Activated CD4-positive, alpha-beta T cell treated with anti-CD3 and anti-CD28 coated beads, Interleukin-2, Interleukin-4, amounts not matched to agents 100 ng/mL and 50 ng/mL, durations not matched to agents 16 hours and 8 hours (primary cell): ENCODE measurements around the gene RNF43.

Experiments used
- DNase-seq: peaks from one replicate; pipeline ENCODE4 v3.0.0-alpha.2; 2020; ENCODE audit warnings: low spot score

RNF43 gene

DNA sequence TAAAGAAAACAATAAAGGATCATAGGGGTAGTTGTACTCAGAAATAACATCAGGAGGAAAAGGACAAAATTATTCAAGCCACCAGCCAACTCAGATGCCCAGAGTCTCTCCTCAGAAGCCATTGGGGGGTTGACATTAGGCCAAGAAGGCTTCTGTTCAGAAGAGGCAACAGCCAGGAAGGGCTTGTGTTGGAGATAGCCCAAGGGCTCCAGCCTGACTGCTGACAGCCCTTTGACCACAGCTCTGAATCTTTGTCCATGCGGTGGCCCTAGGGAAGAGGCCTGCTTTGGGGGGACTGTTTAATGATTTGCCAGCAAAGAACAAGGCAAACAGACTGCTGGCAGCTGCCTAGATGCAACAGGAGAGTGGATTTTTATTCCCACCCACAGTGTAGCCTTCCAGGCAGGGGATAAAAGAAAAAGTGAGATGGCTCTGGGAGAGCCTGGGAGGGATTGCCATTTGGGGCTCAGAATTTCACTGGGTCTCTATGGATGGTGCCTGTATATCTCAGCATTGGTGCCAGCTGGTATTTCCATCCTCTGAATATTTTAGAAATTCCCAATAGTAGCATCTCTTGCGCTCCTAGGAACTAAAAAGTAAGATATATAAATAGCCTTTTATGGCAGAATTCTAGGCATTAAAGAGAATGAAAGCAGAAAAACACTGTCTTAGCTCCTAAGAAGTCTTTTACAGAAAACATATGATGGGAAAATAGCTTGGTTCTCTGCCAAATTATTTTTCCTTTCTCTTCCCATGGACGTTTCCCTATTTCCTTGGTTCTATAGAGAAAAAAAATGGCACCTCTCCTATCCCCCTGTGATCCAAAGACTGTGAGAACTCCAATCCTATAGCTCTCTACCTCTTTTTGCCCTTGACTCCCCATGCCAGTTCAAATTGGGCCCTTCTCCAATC is 36.0 kb downstream of the RNF43 start:
- DNase-seq, result no peak

DNA sequence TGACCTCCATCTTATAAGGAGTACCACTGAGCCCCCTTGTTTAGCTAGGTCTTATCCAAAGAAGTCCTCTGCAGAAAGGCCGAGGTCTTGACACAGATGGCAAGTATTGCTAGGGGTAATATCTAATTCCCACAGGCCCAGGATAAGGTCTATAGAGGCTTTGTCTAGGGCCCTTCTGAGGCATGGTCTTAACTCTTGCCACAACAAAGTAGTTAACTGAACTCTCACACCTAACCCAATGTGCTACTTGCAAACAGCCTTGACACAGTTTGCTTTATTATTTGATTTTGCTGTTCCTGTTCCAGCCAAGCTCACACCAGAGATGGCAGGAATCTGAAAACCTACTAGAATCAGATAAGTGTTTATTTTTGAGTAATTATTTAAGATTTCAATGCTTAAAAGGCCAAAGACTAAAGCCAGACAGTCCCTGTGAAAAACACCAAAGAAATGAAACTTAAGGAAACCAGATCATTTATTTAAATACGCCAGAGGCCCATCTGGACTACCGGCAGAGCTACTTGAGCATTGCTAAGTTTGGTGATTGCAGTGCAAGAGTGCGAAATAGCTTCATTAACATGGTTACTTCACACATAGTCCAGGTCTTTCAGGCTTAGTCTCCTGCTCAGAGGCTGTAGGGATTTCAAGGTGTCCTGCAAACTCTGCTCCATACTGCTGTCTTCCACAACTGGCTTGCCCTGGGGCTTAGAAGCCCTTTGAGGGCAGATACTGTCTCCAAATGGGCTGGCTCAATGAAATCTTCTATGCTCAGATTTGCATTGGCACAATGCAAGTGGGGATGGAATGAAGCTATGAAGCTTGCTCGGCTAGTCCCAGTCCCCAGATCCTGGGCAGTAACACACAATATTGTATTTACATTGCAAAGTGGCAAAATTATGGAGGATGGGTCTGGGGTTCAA is 36.9 kb downstream of the RNF43 start:
- no peak for DNase-seq

- DNase-seq, result no peak
These were observed 37.9 kb downstream of the RNF43 start for GRCh38 chr17:58379511-58379824.

DNA sequence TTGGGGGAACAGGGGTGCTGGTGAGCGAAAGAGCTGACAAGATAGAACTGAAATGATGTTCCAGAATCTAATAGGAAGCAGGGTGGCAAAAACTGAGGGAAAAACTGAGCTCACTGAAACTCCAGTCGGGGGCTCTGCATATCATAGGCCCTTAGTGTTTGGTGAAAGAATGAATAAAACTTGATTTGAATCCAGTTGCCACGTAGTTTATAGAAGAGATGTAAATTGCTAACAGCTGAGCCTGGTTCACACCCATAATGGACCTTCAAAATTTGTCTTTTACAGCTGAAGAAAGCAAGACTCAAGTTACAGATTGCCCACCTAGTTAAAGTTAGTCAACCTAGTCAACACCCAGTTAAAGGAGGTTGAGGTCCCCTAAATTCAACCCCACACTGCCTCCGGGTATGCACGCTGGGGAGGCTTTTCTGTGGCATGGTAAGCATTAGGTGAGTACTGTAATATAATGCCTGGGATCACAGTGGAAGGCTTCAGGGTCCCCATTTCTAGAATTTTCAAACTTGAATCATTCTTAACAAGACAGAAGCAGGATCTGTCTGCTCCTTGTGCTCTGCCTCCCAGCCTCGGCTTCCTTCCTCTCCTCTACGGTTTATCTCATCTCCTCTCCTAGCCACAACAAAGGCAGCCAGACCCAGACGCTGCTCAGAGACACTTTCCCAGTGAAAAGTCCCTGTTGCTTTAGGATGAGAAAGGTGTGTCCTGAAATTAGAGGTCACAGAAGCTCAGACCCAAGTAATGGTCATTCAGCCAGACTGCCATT is 38.4 kb downstream of the RNF43 start:
- no peak for DNase-seq

DNA sequence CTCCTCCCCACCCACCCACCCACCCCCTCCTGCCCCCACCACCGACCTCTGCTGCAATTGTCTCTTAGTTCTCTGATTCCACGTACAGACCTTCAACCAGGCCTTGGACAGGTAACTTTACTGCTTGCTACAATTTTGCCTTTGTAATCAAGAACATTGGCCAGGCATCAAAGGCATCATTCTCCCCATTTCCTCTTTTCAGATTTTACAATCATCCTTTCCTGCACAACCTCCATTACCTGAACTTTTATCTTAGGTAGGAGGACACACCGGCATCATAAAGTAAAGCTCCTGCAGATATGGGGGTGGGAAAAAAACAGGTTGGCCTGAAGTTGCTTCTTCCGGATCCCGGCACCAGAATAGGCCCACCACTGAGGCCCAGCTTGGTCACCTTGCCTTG is 39.7 kb downstream of the RNF43 start:
- no peak for DNase-seq

DNA sequence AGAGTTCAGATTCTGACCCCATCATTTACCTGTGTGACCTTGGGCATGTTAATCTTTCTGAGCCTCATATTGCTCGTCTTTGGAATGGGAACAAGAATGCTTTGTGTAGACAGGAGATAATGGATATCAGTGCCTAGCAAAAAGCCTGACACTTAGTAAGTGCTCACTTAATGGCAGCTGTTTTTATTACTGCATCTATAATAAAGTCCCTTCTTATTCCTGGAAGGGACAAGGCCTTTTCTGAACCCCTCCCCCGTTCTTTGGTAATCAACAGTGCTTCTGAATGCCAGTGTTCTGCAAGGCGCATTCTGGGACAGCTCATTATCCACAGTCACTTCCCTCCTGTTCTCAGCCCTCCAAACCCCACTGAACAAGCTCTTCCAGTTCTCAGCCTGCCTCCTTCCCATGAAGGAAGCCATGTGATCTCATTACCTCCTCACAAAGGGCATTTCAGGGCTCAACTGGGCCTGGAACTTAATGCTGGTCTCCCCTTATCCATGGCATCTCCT is 40.2 kb downstream of the RNF43 start:
- no peak for DNase-seq

- no peak for DNase-seq
These were observed 40.8 kb downstream of the RNF43 start for GRCh38 chr17:58376472-58377000.

DNA sequence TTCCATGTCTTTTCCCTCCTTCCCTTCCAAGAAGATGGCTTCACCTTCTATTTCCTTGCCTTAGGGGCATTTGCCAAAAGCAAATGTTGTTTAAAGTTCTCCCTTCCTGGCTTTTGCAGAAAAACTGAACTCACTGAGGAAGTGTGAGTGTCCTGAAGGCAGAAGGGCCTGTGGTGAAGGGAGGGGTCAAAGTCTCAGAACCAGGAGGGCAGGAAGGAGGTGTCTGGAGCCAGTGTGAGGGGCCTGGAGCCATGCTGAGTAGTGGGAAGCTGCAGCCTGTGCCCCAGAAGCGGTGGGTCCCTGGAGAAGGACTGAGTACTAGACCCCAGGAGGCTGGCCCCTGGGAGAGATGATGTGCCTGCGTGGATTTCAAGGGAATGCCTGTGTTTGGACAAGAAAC is 41.5 kb downstream of the RNF43 start:
- no peak for DNase-seq

DNA sequence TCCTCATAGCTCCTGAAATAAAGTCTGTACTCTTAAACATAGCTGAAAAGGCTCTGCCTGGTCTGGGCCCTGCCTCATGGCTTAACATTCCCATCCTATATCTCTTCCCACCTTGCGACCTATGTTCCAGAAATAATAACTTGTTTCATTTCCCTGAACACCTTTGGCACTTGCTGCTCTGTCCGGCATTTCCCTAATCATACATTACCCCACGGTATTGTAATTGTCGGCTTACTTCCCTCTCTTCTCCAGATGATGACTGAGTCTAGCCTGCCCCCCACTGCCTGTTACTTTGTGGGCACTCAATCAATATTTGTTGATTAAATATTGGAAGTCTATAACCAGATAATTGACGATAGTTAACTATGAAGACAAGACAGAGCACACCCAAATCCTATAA is 42.1 kb downstream of the RNF43 start:
- no peak for DNase-seq

- DNase-seq, result no peak
These were observed 43.4 kb downstream of the RNF43 start for GRCh38 chr17:58373923-58374322.

- DNase-seq, result no peak
These were observed 44.3 kb downstream of the RNF43 start for GRCh38 chr17:58373003-58373402.

DNA sequence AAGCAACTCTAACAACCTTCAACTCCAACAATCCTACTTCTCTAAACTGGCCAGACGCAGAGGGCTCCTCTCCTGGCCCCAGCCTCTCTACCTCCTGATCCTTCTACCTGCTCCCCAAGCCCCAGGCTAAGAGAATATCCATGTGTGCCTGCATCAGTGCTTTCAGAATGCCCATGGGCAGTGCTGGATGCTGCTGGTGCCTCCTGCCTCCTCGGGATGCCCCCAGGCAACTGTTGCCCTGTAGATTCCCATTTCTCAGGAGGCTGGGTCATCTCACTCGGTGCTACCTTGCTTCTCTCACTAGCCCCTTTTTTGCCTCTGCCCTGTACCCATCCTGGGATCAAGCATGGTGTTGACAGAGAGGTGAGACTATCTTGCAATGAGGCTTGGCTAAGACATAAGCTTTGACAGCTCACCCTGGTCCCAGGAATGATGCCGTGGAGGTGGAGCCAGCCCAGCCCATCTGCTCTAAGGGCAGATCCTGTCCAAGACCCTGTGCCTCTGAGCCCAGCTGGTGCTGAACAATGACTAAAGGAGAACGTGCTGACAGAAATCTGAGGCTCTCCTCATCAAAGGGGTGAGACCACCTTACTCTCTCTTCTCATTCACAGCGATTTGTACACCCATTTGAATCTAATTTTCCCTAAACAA is 45.9 kb downstream of the RNF43 start:
- no peak for DNase-seq

- DNase-seq, result no peak
These were observed 46.6 kb downstream of the RNF43 start for GRCh38 chr17:58370716-58371115.

DNA sequence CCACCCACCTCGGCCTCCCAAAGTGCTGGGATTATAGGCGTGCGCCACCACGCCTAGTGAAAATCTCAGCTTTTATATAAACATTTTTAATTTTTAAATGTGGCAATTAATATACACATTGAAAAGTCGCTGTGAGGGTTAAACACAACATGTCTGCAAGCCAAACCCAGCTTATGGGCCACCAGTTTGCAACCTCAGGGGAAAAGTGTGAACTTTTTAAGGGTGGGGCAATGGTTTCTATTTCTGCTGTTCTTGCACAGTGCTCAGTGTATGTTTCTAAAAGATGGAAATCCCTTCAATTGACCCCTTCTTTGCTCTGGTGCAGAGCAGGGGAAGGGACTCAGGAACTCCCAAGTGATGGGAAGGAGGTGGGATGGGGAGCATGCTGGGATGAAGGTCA is 47.0 kb downstream of the RNF43 start:
- no peak for DNase-seq

- DNase-seq, result no peak
These were observed 47.9 kb downstream of the RNF43 start for GRCh38 chr17:58369214-58370031.

DNA sequence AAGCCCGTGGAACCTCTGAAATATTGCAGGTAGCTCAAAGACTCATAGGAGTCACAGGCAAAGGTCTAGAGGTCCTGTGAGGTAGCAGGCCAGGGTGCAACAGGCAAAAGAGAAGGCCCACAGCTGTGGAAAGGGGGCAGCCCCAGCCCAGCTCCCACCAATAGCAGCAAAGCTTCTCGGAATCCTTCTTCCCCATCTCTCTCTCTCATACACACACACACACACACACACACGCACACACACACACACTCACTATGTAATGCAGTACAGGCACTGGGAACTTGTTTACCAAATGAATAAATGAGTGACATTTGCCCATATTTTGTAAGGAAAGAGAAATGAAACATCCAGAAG is 48.5 kb downstream of the RNF43 start:
- no peak for DNase-seq
